ENCODE measurements around the gene CHMP2A.

CHMP2A gene

GRCh38 chr19:58553799-58554493, 959 bp downstream of the CHMP2A start:
- H3K4me3 ChIP-seq (ENCODE audit: low read depth, low read length): peak overlapping the region; percentile 72
- no peak for DNase-seq (ENCODE audit: low read depth, low spot score)
- in situ Hi-C loops (cut with HindIII; ENCODE audit: low sequenced_read_pairs): no loop called here
- no peak for TF ChIP-seq CTCF (IDR thresholded peaks at IDR 0.05; ENCODE audit: low read depth, low read length)

GRCh38 chr19:58552655-58553054, 2.2 kb downstream of the CHMP2A start:
- no peak for DNase-seq (ENCODE audit: low read depth, low spot score)
- no peak overlapping the region for H3K4me3 ChIP-seq (ENCODE audit: low read depth, low read length)
- in situ Hi-C loops (cut with HindIII; ENCODE audit: low sequenced_read_pairs): no loop called here
- no peak for TF ChIP-seq CTCF (IDR thresholded peaks at IDR 0.05; ENCODE audit: low read depth, low read length)

DNA sequence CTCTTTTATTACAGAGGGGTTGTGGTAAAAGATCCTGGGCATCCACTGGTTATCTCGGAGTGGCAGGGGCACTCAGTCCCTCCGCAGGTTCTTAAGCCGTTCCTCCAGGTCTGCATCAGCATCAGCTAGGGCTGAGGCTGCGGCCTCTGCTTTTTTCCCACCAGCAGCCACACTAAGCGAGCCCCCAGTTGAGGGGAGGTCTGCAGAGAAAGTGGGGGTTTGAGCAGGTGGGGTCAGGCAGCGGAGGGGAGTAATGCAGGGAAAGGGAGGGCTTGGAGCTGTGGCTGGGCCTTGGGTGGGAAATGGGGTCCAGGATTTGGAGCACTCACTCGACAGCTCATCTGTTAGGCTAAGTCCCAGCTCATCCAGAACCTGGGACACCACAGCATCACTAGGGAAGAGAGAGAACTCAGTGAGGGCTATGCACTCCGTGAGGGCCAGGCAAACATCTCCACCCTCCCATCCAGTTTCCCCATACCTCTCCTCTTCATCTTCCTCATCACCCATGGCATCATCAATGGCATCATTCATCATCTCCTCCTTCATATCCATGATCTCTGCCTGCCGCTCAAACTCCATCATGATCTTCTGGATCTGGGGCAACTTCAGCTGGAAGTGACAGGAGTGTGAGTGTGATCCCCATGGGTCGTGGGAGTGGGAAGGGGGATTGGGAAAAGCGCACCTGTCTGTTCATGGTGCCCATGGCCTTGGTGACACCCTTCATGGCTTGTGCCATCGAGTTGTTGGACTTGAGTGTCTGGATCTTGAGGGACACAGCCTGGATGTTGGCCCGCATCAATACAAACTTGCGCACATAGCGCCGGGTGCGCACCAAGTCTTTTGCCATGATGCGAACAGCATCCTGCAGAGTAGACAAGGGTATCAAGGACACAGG, 3.1 kb downstream of the CHMP2A start:
- DNase-seq (ENCODE audit: low read depth, low spot score): no peak
- no peak overlapping the region for H3K4me3 ChIP-seq (ENCODE audit: low read depth, low read length)
- in situ Hi-C loops (cut with HindIII; ENCODE audit: low sequenced_read_pairs): no loop called here
- TF ChIP-seq CTCF (IDR thresholded peaks at IDR 0.05; ENCODE audit: low read depth, low read length): no peak

- no peak for TF ChIP-seq CTCF (IDR thresholded peaks at IDR 0.05; ENCODE audit: low read depth, low read length)
- DNase-seq (ENCODE audit: low read depth, low spot score): no peak
- H3K4me3 ChIP-seq (ENCODE audit: low read depth, low read length): no peak overlapping the region
- in situ Hi-C loops (cut with HindIII; ENCODE audit: low sequenced_read_pairs): no loop called here
These were observed 3.8 kb downstream of the CHMP2A start for GRCh38 chr19:58551123-58551497.

GRCh38 chr19:58550362-58551122, 4.4 kb downstream of the CHMP2A start:
- no peak for DNase-seq (ENCODE audit: low read depth, low spot score)
- H3K4me3 ChIP-seq (ENCODE audit: low read depth, low read length): no peak overlapping the region
- in situ Hi-C loops (cut with HindIII; ENCODE audit: low sequenced_read_pairs): no loop called here
- TF ChIP-seq CTCF (IDR thresholded peaks at IDR 0.05; ENCODE audit: low read depth, low read length): no peak

DNA sequence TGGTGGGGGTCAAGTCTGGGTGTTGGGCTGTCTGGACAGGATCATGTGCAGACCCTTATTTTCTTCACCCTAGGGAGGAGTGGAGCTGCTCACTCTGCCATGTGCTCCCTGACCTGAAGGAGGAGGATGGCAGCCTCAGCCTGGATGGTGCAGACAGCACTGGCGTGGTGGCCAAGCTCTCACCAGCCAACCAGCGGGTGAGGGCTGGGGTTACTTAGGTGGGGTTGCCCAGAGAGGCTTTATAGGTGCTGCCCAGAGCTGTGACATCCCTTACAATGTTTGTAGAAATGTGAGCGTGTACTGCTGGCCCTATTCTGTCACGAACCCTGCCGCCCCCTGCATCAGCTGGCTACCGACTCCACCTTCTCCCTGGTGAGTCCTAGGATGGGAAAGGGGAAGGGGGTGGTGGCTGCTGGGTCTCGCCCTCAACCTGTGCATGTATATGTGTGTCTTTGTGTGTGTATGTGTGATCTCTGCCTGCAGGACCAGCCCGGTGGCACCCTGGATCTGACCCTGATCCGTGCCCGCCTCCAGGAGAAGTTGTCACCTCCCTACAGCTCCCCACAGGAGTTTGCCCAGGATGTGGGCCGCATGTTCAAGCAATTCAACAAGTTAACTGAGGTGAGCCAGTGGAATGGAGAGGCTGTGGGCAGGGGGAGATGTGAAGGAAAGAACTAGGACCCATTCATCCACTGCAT, 5.1 kb downstream of the CHMP2A start:
- TF ChIP-seq CTCF (IDR thresholded peaks at IDR 0.05; ENCODE audit: low read depth, low read length): no peak
- in situ Hi-C loops (cut with HindIII; ENCODE audit: low sequenced_read_pairs): no loop called here
- DNase-seq (ENCODE audit: low read depth, low spot score): no peak
- no peak overlapping the region for H3K4me3 ChIP-seq (ENCODE audit: low read depth, low read length)
